HG03469 (cell line): Measurements from ENCODE around the gene ELOVL1.

ENCODE experiments used
- ATAC-seq: cut with Tn5 transposase; IDR thresholded peaks from one replicate; pipeline ENCODE4 v1.9.1; 2021; ENCODE audit warnings: mild to moderate bottlenecking, moderate library complexity, moderate number of reproducible peaks; ENCODE audit not compliant: unreplicated experiment

Gene ELOVL1

GRCh38 chr1:43331688-43332087 is 36.1 kb downstream of the ELOVL1 start:
- no peak for ATAC-seq

- no peak for ATAC-seq
Observed at GRCh38 chr1:43329995-43330751, 37.6 kb downstream of the ELOVL1 start.

GRCh38 chr1:43327549-43328292 is 40.1 kb downstream of the ELOVL1 start:
- ATAC-seq: no peak

GRCh38 chr1:43325381-43325780 is 42.4 kb downstream of the ELOVL1 start:
- ATAC-seq: no peak

GRCh38 chr1:43324810-43325209 is 43.0 kb downstream of the ELOVL1 start:
- ATAC-seq: no peak

- no peak for ATAC-seq
Observed at GRCh38 chr1:43322506-43322905, 45.3 kb downstream of the ELOVL1 start.

DNA sequence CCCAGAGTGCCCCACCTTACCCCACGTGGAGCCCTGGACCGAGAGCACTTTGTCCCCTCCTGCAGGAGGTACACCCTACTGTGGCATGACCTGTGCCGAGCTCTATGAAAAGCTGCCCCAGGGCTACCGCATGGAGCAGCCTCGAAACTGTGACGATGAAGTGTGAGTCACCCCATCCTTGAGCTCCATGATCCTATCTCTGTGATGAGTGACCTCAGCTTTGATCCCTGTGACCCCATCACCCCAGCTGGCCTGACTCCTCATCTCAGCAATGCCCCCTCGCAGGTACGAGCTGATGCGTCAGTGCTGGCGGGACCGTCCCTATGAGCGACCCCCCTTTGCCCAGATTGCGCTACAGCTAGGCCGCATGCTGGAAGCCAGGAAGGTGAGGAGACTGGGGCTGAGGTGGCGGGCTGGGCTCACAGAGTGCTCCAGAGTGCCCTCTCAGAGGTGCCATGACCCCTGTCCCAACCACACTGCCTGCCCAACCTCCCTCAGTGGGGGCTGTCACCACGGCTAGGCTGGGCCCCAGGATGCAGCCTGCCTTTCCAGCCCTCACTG is 46.4 kb downstream of the ELOVL1 start:
- no peak for ATAC-seq

- ATAC-seq: no peak
Observed at GRCh38 chr1:43319766-43320165, 48.0 kb downstream of the ELOVL1 start.

DNA sequence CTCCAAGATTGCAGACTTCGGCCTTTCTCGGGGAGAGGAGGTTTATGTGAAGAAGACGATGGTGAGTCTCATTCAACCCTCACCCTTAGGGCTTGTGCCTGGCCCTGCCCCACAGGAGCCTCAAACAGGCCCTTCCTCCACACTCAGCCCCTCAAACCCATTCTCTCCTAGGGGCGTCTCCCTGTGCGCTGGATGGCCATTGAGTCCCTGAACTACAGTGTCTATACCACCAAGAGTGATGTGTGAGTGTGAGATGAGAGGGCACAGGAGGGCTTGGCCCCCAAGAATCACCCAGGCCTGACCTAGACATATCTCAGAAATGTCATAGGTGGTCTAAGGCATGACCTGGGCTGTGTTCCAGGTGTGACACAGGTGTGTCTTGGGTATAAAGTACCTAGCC is 48.5 kb downstream of the ELOVL1 start:
- ATAC-seq: no peak

DNA sequence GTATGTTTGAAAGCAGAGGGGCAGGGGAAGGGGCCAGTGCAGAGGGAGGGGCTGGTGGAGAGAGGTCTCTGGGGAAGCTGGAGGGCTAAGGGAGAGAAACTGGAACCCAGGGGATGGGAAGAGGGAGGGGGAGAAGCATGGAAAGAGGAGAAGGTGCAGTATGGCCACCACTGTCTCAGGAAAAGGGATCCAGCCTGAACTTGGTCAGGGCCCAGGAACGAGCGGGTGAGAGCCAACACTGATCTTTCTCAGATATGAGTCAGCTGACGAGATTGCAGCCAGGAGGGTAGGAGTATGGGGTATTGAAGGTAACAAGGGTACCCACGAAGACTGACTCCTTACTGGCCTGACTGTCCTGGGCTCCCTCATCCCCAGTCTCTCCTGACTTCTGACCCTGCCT is 49.0 kb downstream of the ELOVL1 start:
- ATAC-seq: no peak

- ATAC-seq: no peak
Observed at GRCh38 chr1:43317817-43318471, 49.9 kb downstream of the ELOVL1 start.

DNA sequence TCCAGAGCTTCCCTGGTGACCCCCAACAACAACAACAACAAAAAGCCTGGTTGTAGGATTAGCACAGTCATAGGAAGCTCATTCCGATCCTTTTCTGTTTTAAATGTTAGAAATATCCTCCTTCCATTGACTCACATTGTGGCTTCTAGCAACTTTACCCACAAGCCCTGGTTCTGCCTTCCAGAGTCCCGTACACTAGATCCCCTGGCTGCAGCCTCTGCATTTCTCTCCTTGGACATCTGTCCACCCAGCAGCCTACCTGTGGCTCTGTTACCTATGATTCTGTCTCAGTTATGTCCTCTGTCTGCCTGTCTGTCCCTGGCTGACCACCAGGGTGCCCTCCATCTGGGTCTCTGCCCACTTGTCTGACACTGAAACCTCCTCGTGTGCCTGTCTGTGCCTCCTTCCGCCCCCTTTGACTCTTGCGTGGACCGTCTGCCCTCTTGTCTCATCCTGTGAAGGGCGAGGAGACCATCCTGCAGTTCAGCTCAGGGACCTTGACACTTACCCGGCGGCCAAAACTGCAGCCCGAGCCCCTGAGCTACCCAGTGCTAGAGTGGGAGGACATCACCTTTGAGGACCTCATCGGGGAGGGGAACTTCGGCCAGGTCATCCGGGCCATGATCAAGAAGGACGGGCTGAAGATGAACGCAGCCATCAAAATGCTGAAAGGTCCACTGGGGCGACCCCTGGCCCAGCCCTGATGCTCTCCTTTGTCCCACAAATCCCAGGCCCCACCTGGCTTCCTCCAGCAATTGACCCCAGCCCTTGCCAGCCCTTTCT is 50.9 kb downstream of the ELOVL1 start:
- no peak for ATAC-seq

DNA sequence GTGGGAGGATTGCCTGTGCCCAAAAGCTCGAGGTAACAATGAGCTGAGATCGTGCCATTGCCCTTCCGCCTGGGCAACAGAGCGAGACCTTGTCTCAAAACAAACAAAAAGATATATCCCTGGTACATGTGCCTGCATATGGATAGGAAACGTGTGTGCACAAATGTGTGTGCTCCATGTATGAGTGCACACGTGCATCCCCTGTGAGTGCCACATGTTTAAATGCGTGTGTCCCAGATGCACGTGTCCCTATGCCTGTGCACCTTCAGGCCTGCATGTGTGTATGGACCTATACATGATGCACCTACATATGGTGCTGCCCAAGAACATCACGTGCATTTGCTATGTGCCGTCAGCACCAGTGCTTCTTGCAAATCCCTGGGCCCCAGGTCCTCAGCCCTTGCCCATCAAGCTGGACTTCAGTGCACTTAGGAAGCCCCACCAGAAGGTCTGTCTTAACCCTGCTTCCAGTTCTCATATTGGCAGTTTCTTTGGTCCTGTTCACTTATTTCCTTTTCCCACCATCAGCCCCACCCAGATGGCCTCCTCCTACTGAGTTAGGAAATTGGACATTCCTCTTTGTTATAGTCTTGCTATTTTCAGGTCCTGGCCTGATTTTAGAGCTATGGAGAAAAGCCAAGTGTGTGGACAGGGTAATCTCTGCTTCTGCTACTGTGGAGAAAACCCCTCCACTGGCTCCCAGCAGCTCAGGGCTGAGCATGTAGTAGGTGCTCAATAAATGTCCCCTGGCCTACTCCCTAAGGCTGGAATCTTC is 51.7 kb downstream of the ELOVL1 start:
- ATAC-seq: no peak

GRCh38 chr1:43315481-43315880 is 52.3 kb downstream of the ELOVL1 start:
- no peak for ATAC-seq

- ATAC-seq: no peak
Observed at GRCh38 chr1:43314233-43314632, 53.6 kb downstream of the ELOVL1 start.

GRCh38 chr1:43313771-43314170 is 54.0 kb downstream of the ELOVL1 start:
- no peak for ATAC-seq
